ENCODE results near the gene ARPC3. TPM values are rescaled to one million over a fixed set of nuclear protein-coding genes. Genes with fewer than 3 reads are reported as not detected.
"Not testable (repeated sequence)": the region's sequence is repeated elsewhere in the genome, so short reads cannot be mapped to it uniquely, and the experiment has no call there.

The ARPC3 gene
- 100 to 1,000 TPM; 199 to 264 (median 220) TPM for polyA plus RNA-seq (ENCODE audit: insufficient read depth in 1 of 5, insufficient read length in 5 of 5, low replicate concordance in 1 of 5)
- long read RNA-seq, donor 1, transcript ARPC3-201 (7 exons, 1,014 nt) = major isoform, 156 of 263 reads
- long read RNA-seq, donor 1, partial matches to known transcripts = 103 of 263 reads
- long read RNA-seq, donor 1, other reads (novel, unspliced or antisense) = 0 of 263 reads
- long read RNA-seq, donor 2, transcript ARPC3-201 (7 exons, 1,014 nt) = major isoform, 87 of 131 reads
- long read RNA-seq, donor 2, partial matches to known transcripts = 43 of 131 reads
- long read RNA-seq, donor 2, other reads (novel, unspliced or antisense) = 0 of 131 reads
- long read RNA-seq, donor 3, transcript ARPC3-201 (7 exons, 1,014 nt) = major isoform, 127 of 225 reads
- long read RNA-seq, donor 3, partial matches to known transcripts = 94 of 225 reads
- long read RNA-seq, donor 3, other reads (novel, unspliced or antisense) = 0 of 225 reads
- long read RNA-seq, donor 4, transcript ARPC3-201 (7 exons, 1,014 nt) = major isoform, 70 of 91 reads
- long read RNA-seq, donor 4, partial matches to known transcripts = 18 of 91 reads
- long read RNA-seq, donor 4, other reads (novel, unspliced or antisense) = 0 of 91 reads
- long read RNA-seq, donor 5, transcript ARPC3-201 (7 exons, 1,014 nt) = major isoform, 185 of 281 reads
- long read RNA-seq, donor 5, partial matches to known transcripts = 92 of 281 reads
- long read RNA-seq, donor 5, other reads (novel, unspliced or antisense) = 0 of 281 reads
- long read RNA-seq, donor 6, transcript ARPC3-201 (7 exons, 1,014 nt) = major isoform, 186 of 272 reads
- long read RNA-seq, donor 6, partial matches to known transcripts = 83 of 272 reads
- long read RNA-seq, donor 6, other reads (novel, unspliced or antisense) = 0 of 272 reads
- long read RNA-seq, donor 7, transcript ARPC3-201 (7 exons, 1,014 nt) = major isoform, 70 of 81 reads
- long read RNA-seq, donor 7, partial matches to known transcripts = 9 of 81 reads
- long read RNA-seq, donor 7, other reads (novel, unspliced or antisense) = 0 of 81 reads
- long read RNA-seq, donor 8, transcript ARPC3-201 (7 exons, 1,014 nt) = major isoform, 49 of 64 reads
- long read RNA-seq, donor 8, partial matches to known transcripts = 15 of 64 reads
- long read RNA-seq, donor 8, other reads (novel, unspliced or antisense) = 0 of 64 reads

DNA sequence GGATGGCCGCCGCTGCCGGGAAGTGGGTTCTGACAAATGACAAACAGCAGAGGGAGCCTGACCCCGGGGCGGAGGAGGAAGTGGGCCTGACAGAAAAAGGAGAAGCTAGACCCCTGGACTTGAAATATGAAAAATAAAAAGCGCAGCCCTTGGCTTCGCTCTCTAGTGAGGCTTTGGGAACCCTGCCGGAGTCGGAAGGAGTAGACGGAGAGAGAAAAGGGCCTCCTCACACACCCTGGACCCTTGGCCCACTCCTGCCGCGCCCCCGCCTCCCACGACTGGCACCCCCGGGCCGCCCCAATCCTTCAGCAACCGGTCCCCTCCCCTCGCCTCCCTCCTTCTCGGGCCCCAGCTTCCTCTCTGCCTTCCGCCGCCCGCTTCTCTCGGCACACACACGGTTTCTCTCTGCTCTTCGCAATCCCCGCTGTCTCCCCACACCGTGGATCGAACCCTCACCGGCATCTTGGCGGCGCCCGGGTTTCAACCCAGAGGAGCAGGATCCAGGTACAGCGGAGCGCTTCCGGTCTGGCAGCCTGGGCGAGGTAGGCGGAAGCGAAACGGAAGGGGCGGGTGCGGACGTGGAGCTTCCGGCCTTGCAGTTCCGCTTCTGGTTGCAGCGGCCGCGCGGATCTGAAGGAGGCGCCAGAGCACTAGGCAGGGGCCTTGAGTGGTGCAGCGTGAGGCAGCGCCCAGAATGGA, at the start of gene ARPC3:
Gene ARPC3, minus strand, starts transcription at position 539 of the 699 bp plus-strand sequence. Its CDS starts 77 bp downstream, at position 462.
- peak; percentile 92 to 93 for DNase-seq

DNA sequence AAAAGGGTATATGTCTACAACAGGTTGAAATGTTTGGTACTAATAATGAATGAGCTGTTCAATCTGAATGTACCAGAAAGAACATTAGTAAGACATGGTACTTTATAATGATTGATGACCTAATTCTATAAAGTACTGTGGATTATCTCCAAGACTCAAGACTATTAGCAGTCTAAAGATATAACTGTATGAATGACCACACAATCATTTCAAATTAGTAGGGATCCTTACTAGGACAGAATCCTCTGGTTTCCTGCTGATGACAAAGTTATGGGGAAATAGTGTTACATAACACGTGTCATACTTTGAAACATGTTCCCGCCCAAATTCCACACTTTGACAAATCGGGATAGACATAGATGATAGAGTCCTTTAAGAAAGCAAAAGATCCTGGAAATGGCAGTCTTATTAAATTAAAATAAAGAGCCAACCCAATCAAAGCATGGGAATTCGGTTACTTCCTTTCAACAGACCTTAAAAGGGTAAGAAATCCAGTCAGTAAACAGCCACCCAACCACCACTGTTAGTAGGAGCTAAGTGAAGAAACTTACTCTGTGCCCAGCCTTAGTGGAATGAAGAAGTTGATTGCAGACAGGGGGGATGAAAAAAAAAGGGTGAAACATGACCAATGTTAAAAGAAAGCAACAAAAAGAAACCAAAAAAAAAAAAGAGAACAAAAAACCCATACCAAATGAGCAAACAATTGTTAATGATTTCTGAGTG, 49.0 kb upstream of the ARPC3 start:
- no peak for DNase-seq

GRCh38 chr12:110475426-110475825, 25.3 kb upstream of the ARPC3 start:
- no peak for DNase-seq

GRCh38 chr12:110468214-110469048, 18.3 kb upstream of the ARPC3 start, which contains the start of the genes FAM216A and GPN3:
Gene FAM216A, plus strand, starts transcription at chr12:110468845. Its CDS starts 31 bp downstream, at chr12:110468876.
Gene GPN3, minus strand, starts transcription at chr12:110468257. Its CDS starts 54 bp downstream, at chr12:110468203.
- DNase-seq = peak; percentile 96 to 98

DNA sequence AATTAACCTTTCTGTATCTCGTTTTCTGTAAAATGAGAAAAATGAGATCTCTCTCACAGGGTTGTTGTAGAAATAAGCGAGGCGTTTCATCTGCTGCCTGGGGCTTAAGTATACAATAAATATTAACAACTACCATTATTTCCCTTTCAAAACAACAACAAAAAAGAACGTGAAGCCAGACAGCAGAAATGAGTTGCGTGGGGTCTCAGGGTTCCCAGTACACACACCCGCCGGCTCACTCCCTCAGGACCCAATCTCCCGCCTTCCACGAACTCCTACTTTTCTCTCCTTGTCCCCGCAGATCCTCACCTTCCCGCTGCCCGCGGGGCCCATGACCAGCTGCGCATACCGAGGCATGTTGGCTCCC, 17.7 kb upstream of the ARPC3 start:
- no peak for DNase-seq

DNA sequence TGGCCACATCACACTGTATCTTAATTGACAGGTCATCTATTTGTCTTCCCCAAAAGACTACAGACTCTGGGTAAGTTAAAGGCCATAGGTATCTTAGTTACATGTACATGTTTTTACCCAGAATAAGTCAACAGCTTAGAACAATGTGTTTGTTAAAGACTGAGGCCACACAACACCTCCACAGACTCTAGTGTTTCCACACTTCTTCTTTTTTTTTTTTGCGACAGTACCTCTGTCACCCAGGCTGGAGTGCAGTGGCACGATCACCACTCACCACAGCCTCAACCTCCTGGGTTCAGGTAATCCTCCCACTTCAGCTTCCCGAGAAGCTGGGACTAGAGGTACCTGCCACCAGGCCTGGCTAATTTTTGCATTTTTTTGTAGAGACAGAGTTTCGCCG, 16.7 kb upstream of the ARPC3 start:
- DNase-seq = no peak

DNA sequence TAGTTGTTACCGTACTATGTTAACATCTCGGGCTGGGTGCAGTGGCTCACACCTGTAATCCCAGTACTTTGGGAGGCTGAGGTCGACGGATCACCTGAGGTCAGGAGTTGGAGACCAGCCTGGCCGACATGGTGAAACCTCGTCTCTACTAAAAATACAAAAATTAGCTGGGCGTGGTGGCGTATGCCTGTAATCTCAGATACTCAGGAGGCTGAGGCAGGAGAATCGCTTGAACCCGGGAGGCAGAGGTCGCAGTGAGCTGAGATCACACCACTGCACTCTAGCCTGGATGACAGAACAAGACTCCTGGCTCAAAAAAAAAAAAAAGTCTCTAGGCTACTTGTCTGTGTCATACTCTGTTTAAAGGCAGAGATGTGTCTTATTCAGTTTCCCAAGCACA, 15.6 kb upstream of the ARPC3 start:
- not testable (repeated sequence) for DNase-seq

DNA sequence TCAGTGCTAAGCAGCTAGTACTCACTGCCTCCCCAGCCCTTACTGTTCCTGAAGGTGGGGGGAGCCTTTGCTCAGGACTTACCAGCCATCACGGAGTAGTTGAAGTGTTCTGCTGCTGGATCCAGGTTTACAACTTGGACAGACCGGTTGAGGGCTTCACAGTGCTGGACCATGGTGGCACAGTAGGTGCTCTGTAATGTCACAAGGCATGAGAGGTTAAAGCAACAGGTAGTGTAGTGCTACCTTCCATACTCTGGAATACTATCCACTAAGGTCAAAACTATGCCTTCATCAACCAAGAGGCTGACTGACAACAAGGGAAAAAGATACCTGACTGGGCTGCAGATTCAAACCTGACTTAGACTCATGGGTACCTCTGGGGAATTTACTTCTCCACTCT, 14.9 kb upstream of the ARPC3 start:
- DNase-seq = no peak

GRCh38 chr12:110461189-110461588, 11.1 kb upstream of the ARPC3 start:
- DNase-seq = not testable (repeated sequence)

DNA sequence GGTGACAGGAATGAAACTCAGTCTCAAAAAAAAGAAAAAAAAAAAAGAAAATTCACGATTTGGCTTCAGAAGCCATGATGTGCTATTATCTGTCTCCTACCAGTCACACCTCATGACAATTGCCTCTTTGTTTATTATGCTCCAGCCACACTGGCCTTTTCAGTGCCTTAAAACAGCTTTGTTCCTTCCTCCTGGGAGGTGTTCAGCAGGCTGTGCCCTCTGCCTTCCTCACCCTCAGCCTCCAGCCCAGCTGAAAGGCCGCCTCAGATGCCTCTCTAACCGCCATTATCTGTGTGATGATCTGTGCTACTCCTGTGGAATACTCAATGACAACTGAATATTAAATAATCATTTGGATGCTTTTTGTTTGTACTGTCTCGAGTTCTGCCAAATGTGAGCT, 8.6 kb upstream of the ARPC3 start:
- DNase-seq = no peak

DNA sequence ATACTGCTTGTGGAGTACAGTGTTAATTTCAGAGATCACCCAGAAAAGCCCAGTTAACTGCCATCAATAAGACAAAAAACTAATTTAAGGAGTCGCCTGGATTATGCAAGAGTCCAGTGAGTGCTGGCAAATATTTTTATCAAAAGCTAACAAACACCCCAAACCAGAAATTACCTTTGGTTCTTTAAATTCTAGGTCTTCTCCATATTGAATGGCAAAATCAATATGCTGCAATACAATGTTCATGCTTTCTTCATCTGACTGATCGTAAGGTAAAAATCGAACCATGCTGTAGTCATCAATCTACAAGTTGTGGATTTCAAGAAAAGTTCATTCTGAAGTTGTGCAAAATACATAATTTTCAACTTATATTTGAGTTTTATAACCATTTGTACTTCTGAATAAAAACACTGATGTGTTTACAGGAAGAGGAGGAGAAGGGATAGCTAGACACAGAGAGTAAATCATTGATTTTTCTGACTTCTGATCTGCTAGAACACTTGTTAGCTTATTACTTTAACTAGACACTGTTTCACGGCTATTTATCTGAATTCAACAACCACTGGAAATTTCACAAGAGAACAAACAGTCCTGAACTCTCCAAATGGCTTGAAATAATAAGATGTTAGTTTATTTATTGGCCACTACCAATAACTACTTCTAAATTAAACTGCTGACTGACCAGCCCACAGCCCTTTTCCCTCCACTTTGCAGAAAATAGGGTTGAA, 3.6 kb upstream of the ARPC3 start:
- no peak for DNase-seq

DNA sequence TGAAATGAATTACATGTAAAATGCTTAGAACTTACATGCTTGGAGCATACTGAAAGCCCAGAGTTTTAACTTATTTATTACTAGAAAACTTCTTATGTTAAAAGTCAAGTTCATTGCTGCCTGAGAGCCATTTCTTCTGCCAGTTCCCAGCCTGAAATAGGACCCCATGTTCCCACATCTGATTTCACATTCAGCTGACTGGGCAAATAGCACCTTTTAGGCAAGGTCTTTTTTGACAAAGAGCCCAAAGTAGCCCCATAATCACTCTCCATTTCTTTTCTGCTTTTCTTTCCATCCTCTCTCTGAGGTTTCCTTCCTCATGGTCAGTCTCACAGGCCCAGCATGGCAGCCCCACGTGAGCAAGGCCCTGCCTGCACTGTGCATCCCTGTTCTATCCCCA, 1.1 kb upstream of the ARPC3 start:
- DNase-seq = no peak

DNA sequence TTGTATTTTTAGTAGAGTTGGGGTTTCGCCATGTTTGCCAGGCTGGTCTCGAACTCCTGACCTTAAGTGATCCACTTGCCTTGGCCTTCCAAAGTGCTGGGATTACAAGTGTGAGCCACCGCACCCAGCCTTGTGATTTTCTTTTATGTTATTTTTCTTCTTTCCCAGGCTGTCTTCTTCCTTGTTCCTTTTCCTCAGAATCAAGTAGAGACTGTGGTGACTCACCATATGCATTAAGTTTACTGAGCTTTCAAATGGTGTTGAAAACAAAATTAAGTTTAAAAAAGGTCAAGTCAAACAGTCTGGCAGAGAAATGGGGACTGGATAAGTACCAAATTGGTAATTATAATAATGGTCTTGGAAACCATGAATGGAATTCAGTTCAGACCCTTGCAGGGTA, 5.7 kb downstream of the ARPC3 start:
- DNase-seq = no peak

DNA sequence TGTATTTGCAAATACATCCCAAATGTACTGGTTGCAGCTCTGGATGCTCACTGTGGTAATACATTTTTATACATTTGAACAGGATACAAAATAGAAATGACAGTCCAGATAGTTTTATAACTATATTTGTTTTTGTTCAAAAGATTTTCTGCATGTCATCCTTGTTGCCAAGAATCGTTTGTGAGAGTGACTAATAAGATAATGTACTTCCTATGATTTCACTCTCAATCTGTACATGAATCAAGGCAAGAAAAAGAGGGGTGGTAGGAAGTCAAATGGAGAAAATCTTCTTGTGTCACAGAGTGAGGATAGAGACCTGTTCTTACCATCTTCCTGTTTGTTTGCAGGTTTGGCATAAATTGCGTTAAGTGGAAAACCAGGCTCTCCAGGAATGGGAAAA, 13.9 kb downstream of the ARPC3 start:
- no peak for DNase-seq

- no peak for DNase-seq
These were observed 18.1 kb downstream of the ARPC3 start for GRCh38 chr12:110431957-110432587.

DNA sequence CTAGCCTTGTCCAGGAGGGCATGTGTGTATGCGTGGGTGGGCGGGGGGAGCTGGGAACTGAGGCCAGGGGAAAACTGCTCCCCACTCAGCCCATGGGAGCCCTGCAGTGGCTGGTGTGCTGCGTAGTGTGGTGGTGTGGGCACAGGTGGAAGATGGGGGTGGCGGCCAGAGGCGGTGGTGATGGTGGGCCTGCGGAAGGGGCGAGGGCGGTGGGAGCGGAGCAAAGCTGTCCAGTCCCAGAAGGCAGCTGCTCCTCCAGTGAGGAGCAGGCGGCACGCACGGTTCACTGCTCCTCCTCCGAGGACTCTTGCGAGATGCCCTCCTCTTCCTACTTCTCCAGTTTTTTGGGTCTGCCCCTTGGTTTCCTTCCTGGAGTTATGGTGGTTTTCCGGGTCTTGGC, 20.5 kb downstream of the ARPC3 start:
- DNase-seq = not testable (repeated sequence)

GRCh38 chr12:110426406-110426805, 23.7 kb downstream of the ARPC3 start:
- DNase-seq = no peak

DNA sequence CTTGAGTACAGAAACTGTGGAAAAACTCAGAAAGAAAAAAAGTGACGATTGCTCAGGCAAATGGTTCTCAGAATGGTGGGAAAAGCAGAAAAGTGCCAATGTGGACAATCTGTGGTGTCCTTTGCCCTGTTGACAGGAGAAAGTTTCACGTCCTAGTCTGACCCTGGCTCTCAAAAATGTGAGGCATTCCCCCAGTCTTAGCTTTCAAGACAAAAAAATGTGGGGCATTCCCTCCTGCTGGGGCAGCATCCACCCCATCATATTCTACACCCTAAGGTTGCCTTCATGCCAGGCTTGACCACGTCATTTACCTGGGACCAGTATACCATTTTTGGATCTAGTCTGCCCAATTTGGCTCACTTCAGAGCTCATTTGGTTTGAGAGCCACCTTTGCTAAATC, 25.9 kb downstream of the ARPC3 start:
- no peak for DNase-seq
